Activated T-cell treated with anti-CD3 and anti-CD28 coated beads for 4 hours (primary cell): ENCODE measurements around the gene CASZ1.

Source experiments
- DNase-seq: peaks from one replicate; pipeline ENCODE4 v3.0.0-alpha.2; 2020

The CASZ1 gene

DNA sequence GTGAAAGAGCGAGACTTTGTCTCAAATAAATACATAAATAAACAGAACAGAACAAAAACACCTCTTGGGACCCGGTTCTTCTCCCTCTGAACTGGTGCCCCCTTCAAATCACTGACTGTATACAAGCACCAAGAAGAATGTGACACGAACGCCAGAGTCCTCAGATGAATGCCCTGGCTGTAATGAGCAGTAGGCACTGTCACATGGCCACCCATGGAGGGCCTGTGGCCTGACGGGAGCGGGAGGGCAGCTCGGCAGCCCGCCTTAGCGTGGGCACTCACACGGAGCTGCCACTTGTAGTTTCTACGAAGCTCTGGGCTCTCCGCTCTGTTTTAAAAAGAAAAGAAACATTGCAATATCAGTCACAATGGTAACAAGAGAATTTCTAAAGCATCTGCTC is 175.7 kb downstream of the CASZ1 start:
- no peak for DNase-seq

DNA sequence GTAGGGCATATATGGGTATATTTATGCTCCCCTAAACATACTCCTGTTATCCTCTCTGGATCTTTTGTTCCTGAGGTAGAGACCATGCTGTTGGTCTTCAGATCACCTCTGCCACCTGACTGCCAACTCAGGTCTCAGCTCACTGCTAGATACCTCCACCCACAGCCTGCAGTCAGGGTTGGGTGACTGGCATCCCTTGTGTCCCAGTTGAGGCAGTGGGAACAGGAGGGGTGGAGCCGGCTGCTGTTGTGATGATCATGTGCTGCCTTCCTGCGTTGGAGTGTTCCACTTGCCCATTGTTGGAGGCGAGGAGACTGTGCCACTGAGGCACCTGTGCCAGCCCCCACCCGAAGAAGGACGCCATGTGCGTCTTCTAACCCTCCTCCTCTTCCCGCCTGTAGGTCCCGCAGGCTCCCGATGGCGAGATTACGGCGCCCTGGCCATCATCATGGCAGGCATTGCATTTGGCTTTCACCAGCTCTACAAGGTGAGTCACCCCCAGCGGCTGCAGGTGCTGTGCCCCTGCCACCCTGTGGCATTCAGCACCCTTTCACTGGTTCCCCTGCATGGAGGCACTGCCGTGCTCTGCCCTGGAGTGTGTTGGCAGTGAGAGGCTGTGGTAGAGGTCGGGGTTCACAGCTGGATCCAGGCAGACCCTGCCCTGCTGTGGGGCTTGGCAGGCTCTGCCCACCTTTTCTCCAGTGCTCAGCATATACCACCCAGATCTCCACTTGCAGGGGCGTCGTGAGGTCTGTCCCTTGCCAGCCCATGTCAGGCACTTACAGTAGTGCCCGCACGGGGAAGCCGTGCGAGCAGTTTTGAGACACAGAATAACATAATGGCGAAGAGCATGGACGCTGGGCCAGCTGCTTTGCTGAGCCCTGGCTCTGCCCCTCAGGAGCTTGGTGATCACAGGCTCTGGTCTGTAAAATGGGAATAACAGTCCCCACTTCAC is 178.2 kb downstream of the CASZ1 start:
- no peak for DNase-seq

DNA sequence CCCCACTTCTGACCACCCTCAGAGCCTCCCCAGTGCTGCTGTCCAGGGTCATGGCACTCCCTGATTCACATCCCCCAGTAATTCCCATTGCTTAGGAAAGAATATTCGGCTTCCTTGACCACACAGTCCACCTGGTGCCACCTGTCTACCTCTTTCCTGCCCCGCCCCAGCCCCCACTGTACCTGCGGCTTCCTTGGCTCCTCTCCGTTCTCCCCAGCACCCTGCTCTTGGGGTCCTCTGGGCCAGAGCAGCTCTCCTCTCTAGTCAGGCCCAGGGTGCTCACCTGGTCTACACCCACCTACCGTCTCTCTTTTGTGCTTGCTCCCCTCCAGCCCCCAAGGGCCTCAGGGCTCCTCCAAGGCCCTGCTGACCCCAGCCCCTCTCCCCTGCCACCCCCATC is 179.1 kb downstream of the CASZ1 start:
- no peak for DNase-seq

DNA sequence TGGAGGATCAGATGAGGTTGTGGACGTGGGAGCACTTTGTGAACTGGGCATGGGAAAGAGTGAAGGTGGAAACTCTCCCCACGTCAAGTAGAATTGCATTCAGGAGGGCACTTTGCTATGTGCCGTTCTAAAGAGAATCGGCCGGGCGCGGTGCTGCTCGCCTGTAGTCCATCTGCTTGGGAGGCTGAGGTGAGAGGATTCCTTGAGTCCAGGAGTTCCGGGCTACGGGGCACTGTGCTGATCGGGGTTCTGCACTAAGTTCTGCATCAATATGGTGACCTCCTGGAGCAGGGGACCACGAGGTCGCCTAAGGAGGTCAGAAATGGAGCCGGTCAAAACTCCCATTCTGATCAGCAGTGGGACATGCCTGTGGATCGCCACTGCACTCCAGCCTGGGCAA is 179.8 kb downstream of the CASZ1 start:
- no peak for DNase-seq

DNA sequence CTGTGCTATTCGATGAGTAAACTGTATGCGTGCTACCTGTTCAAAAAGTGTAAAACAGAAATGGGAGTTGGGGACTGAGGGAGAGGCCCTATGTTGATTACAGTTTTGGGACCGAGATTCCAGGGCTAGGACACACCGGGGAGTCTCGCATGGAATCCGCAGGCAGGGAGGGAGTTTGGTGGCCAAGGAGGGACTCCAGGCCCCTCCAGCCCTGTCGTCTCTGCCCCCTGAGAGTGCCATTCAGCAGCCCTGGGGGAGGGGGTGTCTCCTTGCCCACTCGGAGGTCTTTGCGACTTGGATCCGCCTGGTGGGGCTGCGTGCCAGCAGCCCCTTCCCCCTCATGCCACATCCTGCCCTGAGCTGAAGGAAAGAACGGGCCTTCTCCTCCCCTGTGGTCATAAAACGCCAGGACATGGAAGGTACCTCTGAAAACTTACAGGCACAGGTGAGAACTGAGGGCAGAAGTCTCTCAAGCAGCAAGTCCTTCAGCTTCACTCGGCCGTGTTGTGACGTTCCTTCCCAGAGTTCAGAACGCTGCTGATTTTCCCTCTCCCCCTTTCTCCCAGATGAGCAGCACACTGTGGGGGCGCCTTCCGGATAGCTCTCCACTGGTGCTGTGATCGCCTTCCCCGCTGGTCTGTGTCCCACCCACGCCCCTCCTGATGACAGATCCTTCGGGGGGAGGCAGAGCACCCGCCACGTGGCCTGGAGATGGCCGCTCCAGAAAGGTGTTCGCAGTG is 180.3 kb downstream of the CASZ1 start:
- DNase-seq = no peak

DNA sequence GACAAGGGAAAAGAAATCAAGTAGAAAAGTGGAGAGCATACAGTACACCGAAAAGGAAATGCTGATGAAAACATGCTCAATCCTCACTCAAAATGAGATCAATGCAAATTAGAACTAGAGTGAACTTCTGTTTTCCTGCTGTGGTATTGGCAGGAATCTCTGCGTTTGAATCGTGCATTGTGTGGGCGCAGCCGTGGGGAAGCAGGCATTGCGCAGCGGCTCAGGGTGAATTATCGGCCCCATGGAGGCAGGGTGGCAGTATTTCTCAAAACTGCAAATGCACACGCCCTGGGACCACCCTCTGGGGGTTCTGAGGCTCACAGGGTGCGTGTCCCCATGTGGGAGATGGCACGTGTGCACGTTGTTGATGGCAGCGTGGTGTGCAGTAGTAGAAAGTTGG is 181.1 kb downstream of the CASZ1 start:
- no peak for DNase-seq

DNA sequence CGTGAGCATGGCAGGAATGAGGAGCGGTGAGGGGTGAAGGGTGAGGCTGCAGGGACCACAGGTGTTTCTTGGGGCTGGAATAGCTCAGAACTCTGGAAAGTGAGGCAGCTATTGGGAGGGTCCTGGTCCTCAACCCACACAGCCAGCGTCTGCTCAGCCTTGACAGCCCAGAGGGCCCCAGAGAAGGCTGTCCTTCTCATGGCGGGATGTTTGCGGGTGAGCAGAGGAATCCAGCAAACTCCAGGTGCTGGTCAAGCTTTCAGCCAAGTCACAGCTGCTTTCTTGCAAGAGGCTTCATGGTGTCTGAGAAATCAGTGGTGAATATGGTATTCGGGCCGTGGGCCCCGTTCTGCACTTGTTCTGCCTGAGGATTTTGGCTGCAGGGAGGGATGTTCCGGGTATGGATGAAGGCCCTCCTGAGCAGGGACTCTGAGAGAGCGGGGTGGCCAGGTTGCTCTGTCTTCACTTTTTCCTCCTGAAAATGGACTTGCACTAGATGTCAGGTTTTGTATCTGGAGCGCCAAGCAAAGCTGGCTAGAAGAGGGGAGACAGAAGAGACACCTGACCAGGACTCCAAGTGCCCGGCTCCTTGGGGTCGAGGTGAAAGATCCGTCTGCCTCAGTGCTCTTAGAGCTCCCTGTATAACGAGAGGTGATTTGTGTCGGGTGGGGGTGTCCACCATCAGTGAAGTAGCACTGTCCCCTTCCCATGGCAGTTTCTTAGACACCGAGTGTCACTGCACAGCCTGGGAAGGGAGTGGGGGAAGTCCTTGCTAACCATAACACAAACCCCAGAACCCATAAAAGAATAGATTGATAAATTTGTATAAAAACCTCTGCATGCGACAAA is 181.8 kb downstream of the CASZ1 start:
- no peak for DNase-seq

DNA sequence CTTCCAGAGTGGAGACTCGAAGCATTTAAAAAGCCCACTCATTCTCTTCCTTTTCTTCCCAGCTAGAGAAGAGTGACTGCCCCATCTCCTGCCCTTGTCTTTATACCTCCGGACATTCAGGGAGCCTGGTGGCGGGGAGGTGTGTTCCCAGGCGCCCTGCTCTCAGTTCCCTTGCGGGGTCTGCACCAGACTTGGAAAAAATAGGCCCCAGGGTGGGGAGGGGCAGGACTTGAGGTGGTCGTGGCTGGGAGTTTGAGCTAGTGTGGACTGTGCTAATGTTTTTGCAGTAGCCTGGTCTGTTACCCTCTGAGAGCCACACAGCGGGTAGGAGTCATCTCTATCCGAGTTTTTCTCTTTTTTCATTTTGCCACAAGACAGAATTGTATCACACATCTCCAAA is 182.6 kb downstream of the CASZ1 start:
- no peak for DNase-seq

DNA sequence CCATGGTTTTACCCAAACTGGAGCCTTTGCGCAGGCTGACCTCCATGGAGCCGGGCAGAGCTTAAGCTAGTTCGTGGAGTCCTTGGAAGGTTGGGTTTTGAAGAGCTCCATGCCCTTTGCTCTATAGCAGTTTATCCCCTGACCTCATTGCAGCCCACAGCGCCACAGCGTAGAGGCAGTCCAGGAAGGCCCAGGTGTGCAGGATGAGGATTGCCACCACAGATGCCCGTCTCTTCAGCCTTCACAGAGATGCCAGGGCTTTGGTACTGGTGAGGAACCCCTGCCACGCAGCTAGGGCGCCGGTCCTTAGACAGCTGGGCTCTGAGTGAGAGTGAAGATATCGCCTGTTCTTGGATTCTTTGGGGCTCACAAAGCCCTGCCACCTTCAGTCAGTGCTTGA is 183.1 kb downstream of the CASZ1 start:
- no peak for DNase-seq

DNA sequence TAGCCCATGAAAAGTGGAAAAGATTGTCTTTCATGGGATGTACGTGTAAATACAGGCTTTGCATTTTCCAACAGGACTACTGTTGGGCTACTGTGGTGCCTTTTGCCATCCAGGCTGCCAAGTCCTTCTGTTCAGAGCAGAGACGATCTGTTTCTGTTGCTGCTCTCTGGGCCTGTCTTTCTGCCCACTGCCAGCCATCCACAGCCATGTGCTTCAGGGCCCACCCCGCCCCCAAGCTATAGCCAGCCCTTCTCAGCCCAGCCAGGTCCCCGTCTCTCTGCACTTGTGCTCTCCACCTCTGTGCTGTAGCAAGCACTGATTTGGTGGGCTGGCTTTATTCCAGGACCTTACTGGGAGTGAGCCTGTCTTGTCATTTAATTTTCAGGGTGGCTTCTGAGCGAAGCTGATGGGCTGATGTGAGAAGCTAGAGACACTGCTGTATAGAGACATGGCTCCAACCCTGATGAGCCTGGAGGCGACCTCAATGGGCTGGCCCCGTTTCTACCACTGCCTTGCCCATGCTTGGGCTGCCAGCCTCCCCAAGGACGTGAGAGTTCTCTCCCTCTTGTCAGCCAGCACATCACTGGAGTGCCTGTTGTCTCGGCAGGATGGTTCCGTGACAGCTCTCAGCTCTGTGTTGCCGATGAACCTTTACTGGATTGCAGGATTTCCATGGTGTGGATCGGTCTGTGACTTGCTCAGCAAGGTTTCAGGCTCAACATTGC is 183.8 kb downstream of the CASZ1 start:
- DNase-seq = no peak

DNA sequence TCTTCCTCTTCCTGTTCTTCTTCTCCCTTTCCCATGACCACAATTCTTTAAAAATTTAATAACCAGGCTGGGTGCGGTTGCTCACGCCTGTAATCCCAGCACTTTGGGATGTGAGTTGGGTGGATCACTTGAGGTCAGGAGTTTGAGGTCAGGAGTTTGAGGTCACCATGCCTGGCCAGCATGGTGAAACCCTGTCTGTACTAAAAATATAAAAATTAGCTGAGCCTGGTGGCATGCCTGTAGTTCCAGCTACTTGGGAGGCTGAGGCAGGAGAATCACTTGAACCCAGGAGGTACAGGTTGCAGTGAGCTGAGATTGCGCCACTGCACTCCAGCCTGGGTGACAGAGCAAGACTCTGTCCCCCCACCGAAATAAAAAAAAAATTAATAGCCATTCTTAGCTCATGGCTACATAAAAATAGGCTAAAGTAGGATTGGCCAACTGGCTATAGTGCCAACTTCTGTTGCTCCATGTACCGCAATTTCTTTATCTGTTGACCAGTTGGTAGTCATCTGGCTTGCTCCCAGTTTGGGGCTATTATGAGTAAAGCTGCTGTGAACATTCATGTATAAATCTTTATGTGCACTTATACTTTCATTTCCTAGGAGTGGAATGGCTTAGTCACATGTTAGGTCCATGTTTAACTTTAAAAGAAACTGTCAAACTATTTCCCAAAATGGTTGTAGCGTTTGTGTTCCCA is 185.4 kb downstream of the CASZ1 start:
- DNase-seq = no peak

DNA sequence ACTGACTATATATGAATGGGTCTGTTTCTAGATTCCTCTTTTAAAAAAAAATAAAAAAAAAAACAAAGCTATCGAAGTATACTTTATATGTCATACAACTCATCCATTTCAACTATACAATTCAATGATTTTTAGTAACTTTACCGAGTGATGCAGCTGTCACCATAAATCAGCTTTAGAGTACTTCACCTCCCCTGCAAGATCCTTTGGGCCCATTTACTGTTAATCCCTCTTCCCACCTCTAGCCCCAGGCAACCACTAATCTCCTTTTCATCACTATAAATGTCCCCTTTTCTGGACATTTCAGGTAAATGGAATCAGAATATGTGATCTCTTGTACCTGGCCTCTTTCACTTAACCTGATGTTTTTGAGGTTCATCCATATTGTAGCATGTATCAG is 187.8 kb downstream of the CASZ1 start:
- no peak for DNase-seq

DNA sequence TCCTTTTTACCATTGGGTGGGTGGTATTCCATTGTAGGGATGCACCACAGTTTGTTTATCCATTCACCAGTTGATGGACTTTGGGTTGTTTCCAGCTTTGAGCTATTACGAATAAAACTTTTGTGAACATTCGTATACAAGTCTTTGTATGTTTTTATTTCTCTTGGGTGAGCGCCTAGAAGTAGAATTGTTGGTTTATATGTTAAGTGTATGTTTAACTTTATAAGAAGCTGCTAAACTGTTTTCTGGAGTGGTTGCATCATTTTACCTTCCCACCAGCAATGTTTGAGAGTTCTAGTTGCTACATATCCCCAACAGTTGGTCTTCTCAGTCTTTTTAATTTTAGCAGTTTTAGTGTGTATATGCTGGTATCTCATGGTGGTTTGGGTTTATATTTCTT is 189.2 kb downstream of the CASZ1 start:
- DNase-seq = no peak

DNA sequence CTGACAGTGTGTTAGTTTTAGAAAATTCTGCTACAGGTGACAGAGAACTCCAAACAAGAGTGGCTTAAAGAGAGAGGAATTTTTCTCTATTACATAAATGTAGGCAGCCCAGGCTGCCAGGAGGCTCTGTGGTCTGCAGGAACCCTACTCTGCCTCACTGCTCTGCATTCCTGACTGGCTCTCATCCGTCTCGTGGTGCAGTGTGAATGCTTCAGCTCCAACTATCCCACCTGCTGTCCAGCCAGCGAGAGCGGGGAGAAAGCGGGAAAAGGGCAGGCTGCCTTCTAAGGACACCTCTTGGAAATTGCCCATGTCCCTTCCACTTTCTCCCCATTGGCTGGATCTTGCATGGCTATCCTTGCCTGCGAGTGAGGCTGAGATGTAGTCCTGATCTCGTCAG is 190.4 kb downstream of the CASZ1 start:
- DNase-seq = no peak

DNA sequence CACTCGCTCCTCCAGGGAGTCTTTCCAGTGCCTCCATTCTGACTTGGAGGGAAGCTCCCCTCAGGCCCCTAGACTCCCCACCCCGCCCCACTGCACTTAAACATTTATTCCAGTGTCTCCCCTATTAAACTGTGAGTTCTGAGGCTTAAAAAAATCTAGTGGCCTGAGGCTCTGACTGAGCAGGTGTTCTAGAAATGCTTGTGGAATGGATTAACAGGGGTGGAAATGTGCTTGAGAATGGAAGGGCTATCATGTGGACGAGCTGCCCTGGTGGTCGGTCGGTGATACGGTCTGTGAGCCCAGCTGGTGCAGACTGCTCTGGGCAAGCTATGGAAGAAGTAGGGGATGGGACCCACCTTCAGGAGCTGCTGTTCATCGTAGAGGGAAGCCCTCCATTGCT is 191.5 kb downstream of the CASZ1 start:
- DNase-seq = no peak

DNA sequence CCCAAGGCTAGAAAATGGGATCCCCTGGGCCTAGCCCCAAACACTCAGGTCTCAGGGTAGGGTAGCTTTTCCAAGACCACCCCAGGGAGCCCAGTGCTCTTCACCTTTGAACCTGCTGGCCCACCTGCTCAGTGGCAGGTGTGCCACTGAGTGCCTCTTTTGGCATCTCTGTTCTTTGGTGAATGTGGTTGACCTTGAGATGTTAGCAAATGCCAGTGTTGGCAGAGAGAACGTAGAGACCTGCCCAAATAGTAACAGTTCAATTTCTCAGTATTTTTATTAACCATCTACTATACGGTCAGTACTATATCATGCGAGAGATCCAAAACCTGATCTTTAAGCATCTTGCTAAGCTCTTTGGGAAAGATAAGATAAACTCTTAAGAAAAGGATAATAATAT is 193.5 kb downstream of the CASZ1 start:
- DNase-seq = no peak

DNA sequence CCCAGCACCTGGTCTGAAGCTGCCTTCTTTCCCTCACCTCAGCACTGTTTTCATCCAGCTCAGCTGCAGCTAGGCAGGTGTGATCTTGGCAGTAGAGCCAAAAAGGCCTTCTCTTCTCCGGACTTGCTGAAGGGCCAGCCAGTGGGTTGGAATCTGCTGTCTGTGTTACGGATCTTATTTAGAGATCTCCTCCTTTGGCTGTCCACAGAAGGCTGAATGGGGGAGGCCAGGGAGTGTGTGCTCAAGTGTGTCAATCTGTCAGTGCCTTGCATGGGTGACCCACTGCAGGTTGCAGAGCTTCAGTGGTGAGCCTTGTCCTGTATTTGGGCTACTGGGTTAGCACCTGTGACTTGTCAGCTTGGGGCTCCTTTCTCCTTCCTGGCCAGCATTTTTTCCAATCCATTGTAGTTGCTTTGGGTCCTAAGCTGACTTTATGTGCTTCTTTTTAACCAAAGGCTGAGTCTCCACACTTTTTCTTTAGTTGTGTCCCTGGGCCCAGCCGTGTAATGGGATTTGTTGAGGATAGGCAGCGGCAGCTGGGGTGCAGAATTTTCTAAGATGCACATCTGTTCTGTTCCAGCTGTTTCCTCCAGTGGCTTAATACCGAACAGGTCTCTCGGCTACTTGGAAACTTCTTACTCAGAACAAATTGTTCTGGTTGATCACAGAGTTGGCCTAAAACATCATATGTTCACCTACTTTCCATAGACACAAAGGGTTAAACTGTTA is 194.9 kb downstream of the CASZ1 start:
- no peak for DNase-seq

DNA sequence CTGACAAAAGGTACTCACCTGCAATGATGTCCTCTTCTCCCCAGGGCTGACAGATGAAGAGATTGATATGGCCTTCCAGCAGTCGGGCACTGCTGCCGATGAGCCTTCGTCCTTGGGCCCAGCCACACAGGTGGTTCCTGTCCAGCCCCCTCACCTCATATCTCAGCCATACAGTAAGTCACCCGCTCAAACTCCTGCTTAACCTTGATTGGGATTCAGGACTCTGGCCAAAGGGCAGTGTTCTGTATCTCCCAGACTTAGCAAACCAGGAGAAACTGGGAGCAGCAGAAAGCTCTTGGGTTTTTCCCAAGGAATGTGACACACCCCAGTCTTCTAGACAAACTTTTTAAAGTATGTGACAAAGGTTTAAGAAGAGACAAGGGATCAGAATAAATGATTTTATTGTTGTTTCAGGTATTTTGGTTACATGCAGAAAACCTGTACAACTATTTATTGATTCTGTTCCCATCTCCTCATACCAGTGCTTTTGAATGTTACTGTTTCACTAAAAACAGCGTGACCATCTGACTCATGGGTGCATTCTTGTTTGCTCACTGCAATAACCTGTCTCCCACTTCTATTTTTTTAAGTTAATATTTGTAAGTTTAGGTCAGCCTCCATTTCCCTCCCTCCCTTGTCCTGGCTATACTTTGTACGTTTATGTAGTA is 197.1 kb downstream of the CASZ1 start:
- no peak for DNase-seq

DNA sequence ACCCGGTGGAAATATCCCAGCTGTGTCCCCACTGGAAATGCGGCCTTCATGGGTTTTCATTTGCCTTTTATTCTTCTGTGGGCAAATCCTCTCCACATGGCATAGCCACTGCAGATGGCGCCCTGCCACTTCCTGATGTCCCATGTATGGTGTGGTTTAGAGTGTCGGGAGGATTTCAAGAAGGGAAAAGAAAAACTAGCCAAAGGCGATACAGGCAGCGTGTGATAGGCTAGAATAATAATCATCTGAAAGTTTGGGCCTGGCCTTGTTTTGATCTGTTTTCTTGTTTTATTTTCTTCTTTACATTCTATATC is 198.1 kb downstream of the CASZ1 start:
- no peak for DNase-seq

DNA sequence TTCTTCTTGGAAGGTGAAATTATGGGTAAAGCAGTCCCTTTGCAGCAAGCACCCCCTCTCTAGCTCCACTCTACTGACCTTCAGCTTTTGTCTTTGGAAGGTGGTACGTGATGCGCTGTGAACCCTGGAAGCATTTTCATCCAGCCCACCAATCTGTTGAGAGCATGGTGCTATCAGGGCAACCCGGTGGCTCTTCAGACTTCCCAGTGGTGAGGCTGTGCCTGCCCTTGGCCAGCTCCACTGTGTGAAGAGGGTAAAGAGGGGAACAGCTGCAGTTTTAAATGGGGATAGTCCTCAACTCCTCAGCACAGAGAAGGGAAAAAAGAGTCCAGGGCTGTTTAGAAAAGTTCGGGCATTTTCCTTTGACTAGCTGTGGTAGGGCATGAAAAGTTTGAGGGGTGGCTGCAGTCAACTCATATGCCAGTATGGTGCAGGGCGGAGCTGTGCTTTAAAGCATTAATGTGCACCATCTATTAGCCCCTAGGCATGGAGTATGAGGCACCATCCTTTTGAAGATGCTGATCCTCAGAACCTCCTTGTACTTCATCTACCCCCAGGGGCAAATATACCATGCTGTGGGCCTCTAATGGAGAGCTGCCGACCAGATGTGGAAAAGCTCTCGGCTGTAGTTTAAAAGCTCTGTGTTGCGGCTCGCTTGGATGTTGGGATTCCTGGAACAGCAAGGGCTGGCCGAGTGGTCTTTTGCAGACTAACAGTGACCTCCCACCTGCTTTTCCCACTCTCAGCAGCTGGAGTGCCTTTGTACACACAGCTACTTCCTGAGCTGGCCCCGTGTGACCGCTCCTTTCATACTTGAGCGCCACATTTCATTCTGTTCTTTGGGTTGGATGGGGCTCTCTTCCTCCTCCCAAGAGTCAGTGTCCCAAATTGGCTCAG is 198.7 kb downstream of the CASZ1 start:
- no peak for DNase-seq
